HG03571 (cell line): Measurements from ENCODE around the gene BTN1A1.

Experiments used
- ATAC-seq: cut with Tn5 transposase; IDR thresholded peaks from one replicate; pipeline ENCODE4 v1.9.1; 2021; ENCODE audit not compliant: unreplicated experiment

Gene BTN1A1

GRCh38 chr6:26556263-26557070 is 56.4 kb downstream of the BTN1A1 start:
- no peak for ATAC-seq
